Large intestine (tissue), 3 donors: ENCODE measurements around the gene DIP2B. TPM values are rescaled to one million over a fixed set of nuclear protein-coding genes. Genes with fewer than 3 reads are reported as not detected.
A peak's percentile ranks its signal among the peaks of the same experiment; 100 is the strongest.

Experiments used
- DNase-seq, 2 donors: peaks; one replicate each; pipeline versions ENCODE4 v3.0.0 to v3.0.0-alpha.2; 2013
- H3K27ac ChIP-seq: one replicate; pipeline ENCODE4 v1.5.1; 2013; ENCODE audit warnings: low read length
- H3K27me3 ChIP-seq: 2 replicates; pipeline ENCODE4 v1.6.1; 2013; ENCODE audit warnings: low read length; ENCODE audit not compliant: control insufficient read depth, insufficient read depth
- H3K36me3 ChIP-seq: 2 replicates; pipeline ENCODE4 v1.6.1; 2013; ENCODE audit warnings: low read length; ENCODE audit not compliant: control insufficient read depth, insufficient read depth
- H3K4me1 ChIP-seq: one replicate; pipeline ENCODE4 v1.6.1; 2013; ENCODE audit warnings: low read length; ENCODE audit not compliant: control insufficient read depth, insufficient read depth
- H3K4me3 ChIP-seq: one replicate; pipeline ENCODE4 v1.5.1; 2013; ENCODE audit warnings: low read length
- H3K9me3 ChIP-seq: one replicate; pipeline ENCODE4 v1.6.1; 2013; ENCODE audit warnings: mild to moderate bottlenecking, low read depth, low read length, moderate library complexity; ENCODE audit not compliant: control insufficient read depth
- WGBS: methylation state at CpG from one replicate; pipeline ENCODE4 v1.1.5; 2013; ENCODE audit warnings: low lambda C conversion rate; ENCODE audit not compliant: insufficient coverage; 5-methylcytosine and 5-hydroxymethylcytosine counted together
- polyA plus RNA-seq: library from polyadenylated mRNA; unstranded; fragments of 120-200 nt; gene quantifications from one replicate; pipeline ENCODE4 v1.2.1, GENCODE V29; 2013

DIP2B gene
- polyA plus RNA-seq, 1 donor, result 18.2 TPM

DNA sequence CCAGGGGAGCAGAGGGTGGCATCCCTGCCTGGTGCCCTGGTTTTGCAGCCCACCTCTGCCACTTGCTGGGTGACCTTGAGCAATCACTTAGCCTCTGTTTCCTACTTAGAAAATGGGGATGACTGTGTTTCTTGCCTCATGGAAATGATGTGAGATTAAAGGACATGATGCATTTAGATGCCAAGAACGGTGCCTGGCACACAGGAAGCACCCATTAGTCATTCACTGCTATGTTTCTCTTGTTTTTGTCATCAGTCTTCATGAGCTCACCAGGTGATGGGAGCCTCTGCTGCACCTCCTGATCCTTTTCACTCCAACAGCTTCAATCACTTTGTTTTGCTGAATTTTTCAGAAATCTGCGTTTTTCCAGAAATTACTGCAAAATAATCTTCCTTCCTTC is 235.5 kb downstream of the DIP2B start:
- peaks cover 80% of the 10 kb centered on the region for H3K36me3 ChIP-seq
- no peaks in the 10 kb centered on the region for H3K4me1 ChIP-seq
- no peaks in the 10 kb centered on the region for H3K9me3 ChIP-seq
- H3K27ac ChIP-seq, result no peak overlapping the region
- WGBS, result no CpG with 5 or more reads among the region's 2 CpGs
- no peak for DNase-seq
- no peak overlapping the region for H3K4me3 ChIP-seq
- no peaks in the 10 kb centered on the region for H3K27me3 ChIP-seq

GRCh38 chr12:50742776-50743175 is 238.0 kb downstream of the DIP2B start:
- Histone ChIP-seq H3K27me3 (no peaks in the 10 kb centered on the region), H3K9me3 (no peaks in the 10 kb centered on the region), H3K27ac (no peak overlapping the region), H3K36me3 (peaks cover 68% of the 10 kb centered on the region), H3K4me1 (no peaks in the 10 kb centered on the region), H3K4me3 (no peak overlapping the region)
- WGBS, result no CpG with 5 or more reads among the region's 7 CpGs
- no peak for DNase-seq

DNA sequence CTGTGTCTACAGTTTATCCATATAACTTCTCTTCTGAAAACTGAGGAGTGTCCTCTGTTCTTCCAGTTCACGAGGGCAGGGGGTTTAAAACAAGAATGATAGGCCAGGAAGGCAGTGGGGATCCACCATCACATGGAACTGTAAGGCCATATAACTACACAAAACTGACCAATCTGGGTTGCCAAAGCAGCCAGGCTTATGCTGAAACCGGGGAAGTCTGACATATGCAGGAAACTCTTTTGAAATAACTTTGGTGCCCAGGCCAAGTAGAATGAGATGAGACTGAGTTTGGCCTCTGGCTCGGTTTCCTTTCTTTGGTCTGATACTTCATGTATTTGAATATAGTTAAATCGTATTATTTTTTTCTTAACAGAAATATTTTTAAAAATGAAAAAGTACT is 241.1 kb downstream of the DIP2B start:
- Histone ChIP-seq H3K27ac (no peak overlapping the region), H3K36me3 (peaks cover 49% of the 10 kb centered on the region), H3K9me3 (no peaks in the 10 kb centered on the region), H3K27me3 (no peaks in the 10 kb centered on the region), H3K4me3 (no peak overlapping the region), H3K4me1 (no peaks in the 10 kb centered on the region)
- DNase-seq, result no peak
- WGBS, result 100% methylated on average over 1 of the region's 4 CpGs

DNA sequence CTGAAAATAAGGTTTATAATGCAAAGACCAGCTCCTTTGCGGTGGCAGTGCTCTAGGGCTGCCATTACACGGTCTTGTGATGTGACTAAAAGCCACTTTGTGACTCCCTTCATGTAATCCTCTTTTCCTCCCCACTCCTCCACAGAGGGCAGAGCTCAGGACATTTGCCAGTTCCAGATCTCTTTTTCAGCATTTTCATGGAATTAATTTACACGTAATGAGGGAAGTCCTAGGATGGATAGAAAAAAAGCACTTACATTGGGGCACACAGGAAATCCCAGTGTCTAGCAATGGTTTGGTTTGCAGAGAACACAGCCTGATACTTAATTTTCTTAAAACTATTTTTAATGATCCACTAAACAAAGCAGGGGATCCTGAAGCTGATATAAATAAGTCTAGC is 241.6 kb downstream of the DIP2B start:
- WGBS, result no CpG with 5 or more reads among the region's 3 CpGs
- DNase-seq, result no peak
- H3K9me3 ChIP-seq, result no peaks in the 10 kb centered on the region
- H3K36me3 ChIP-seq, result peaks cover 43% of the 10 kb centered on the region
- no peak overlapping the region for H3K4me3 ChIP-seq
- no peak overlapping the region for H3K27ac ChIP-seq
- H3K4me1 ChIP-seq, result no peaks in the 10 kb centered on the region
- H3K27me3 ChIP-seq, result no peaks in the 10 kb centered on the region

DNA sequence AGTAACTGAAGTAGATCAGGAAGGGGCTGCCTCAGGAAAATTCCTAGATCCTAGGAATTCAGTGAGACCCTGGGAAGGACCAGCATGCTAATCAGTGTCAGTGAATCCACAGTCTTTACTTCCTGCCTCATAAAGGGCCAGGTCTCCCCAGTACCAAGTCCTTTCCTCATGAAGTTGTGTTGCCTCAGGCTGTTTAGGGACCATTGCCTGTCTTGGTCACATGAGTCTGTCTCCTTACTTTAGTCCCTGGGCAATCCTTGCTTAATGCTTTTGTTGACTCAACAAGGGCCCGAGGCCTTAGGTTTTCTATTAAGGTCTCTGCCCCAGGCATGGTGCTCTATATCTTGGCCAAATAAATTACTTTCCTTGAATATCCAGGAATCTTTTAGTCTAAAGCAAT is 243.0 kb downstream of the DIP2B start:
- no CpG with 5 or more reads among the region's 1 CpG for WGBS

GRCh38 chr12:50749459-50749882 is 244.7 kb downstream of the DIP2B start:
- Histone ChIP-seq H3K4me3 (no peak overlapping the region), H3K27me3 (no peaks in the 10 kb centered on the region), H3K27ac (peak overlapping the region; percentile 38), H3K36me3 (peaks cover 21% of the 10 kb centered on the region), H3K9me3 (no peaks in the 10 kb centered on the region), H3K4me1 (no peaks in the 10 kb centered on the region)
- no peak for DNase-seq
- WGBS, result no CpG with 5 or more reads among the region's 2 CpGs

More for the DNA sequence above, 243.0 kb downstream of the DIP2B start:
- Histone ChIP-seq H3K27me3 (no peaks in the 10 kb centered on the region), H3K4me1 (no peaks in the 10 kb centered on the region), H3K4me3 (no peak overlapping the region), H3K27ac (peak overlapping the region; percentile 30), H3K36me3 (peaks cover 34% of the 10 kb centered on the region), H3K9me3 (no peaks in the 10 kb centered on the region)
- DNase-seq, result peak in 1 of 2 donors; percentile 57

GRCh38 chr12:50750366-50750765 is 245.6 kb downstream of the DIP2B start:
- H3K36me3 ChIP-seq, result peaks cover 15% of the 10 kb centered on the region
- H3K4me1 ChIP-seq, result no peaks in the 10 kb centered on the region
- no peaks in the 10 kb centered on the region for H3K9me3 ChIP-seq
- H3K4me3 ChIP-seq, result no peak overlapping the region
- peak overlapping the region; percentile 38 for H3K27ac ChIP-seq
- peak in 1 of 2 donors; percentile 42 for DNase-seq
- H3K27me3 ChIP-seq, result no peaks in the 10 kb centered on the region
- WGBS, result 92% methylated on average over 2 of the region's 4 CpGs

DNA sequence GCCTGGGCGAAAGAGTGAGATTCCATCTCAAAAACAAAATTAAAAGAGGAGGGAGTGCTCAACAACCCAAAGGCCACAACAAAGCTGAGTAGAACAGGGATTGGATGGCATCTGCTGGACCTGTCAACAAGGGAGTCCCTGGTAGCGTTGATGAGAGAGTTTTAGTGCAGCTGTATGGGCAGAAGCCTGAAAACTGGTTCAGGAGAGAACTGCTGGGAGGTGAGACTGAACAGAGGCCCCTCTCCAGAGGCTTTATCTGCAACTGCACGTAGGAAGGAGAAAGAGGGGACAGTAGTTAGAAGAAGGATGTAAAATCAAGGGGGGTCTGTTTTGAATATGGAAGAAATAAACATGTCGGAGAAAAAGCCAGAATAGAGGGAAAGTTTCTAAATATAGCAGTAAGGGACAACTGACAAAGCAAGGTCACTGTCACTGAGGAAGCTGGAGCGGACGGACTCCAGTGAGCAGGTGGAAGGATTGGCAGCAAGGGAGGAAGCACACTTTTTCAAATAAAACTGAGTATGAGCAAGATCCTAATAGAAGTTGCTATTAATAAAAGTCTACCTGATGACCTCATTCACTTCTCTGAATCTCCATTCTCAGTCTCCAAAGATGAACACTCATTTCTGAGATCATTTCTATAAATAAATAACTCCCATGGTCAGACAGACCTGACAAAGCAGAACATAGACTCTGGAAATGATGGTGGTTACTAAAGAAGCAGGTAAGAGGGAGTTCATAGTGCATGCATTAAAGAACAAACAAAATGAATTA is 247.3 kb downstream of the DIP2B start:
- no peaks in the 10 kb centered on the region for H3K27me3 ChIP-seq
- no peak overlapping the region for H3K27ac ChIP-seq
- no peak overlapping the region for H3K4me3 ChIP-seq
- H3K36me3 ChIP-seq, result peaks cover 12% of the 10 kb centered on the region
- H3K4me1 ChIP-seq, result no peaks in the 10 kb centered on the region
- no peaks in the 10 kb centered on the region for H3K9me3 ChIP-seq
- WGBS, result 75% methylated on average over 2 of the region's 6 CpGs
- no peak for DNase-seq

- WGBS, result no CpG with 5 or more reads among the region's 5 CpGs
- no peak for DNase-seq
- no peaks in the 10 kb centered on the region for H3K4me1 ChIP-seq
- H3K9me3 ChIP-seq, result no peaks in the 10 kb centered on the region
- H3K4me3 ChIP-seq, result no peak overlapping the region
- H3K36me3 ChIP-seq, result peaks cover 3% of the 10 kb centered on the region
- no peak overlapping the region for H3K27ac ChIP-seq
- H3K27me3 ChIP-seq, result no peaks in the 10 kb centered on the region
These were observed 248.5 kb downstream of the DIP2B start for GRCh38 chr12:50753232-50753769.

DNA sequence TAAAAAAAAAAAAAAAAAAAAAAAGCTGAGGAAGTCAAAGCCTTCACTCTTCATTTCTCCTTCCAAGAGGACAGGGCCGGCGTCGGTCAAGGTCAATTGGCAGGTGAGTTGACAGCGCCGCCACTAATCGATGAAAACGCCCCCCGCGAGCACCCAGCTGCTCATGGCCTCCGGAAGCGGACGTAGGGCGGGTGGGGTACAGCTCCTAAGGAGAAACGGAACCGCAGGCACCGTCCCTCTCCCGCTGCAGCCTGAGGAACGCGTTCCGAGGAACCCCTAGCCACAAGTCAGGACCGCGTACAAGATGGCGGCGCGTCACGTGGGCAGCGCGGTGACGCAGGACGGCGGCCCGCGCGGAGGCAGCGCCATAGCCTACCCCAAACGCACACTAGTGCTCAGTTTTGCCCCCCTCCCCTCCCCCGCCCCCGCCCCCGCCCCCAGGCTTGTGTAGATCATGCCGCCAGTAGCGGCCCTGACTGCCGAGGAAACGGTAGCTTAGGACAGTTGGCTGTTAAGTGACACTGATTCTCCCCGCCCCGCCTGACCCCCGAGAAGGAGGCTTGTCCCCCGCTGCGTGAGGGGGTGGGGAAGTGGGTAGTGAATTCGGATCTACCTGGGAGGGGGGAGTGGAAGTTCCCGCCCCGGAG is 259.0 kb downstream of the DIP2B start, which contains the start of gene ATF1:
TSS of gene ATF1 (plus strand) at position 463 of the 647 bp plus-strand sequence. CDS start 16,045 bp downstream, outside the sequence.
- no CpG with 5 or more reads among the region's 51 CpGs for WGBS
- Histone ChIP-seq H3K4me1 (peaks cover 18% of the 10 kb centered on the region), H3K27ac (peak within 1 kb of the TSS; percentile 99), H3K4me3 (peak within 1 kb of the TSS; percentile 94), H3K36me3 (no peaks in the 10 kb centered on the region), H3K27me3 (no peaks in the 10 kb centered on the region), H3K9me3 (no peaks in the 10 kb centered on the region)
- peak; percentile 95 to 97 for DNase-seq
